IPS-18c (cell line): Measurements from ENCODE around the gene HMGXB3.

Source experiments
- H3K4me3 ChIP-seq: 2 replicates; pipeline ENCODE4 v1.7.0; 2013; ENCODE audit warnings: low read depth, mild to moderate bottlenecking, low read length, moderate library complexity; ENCODE audit not compliant: insufficient read depth
- H3K9me3 ChIP-seq: one replicate; pipeline ENCODE4 v1.6.1; 2013; ENCODE audit warnings: mild to moderate bottlenecking, low read length, moderate library complexity; ENCODE audit not compliant: control insufficient read depth, insufficient read depth

The HMGXB3 gene

GRCh38 chr5:150000256-150000989 lies at the start of gene HMGXB3, which contains the start of gene TIGD6:
HMGXB3 (plus strand) TSS chr5:150000739; CDS start chr5:150004853, 4,114 bp downstream.
TIGD6 (minus strand) TSS chr5:150000654; CDS start chr5:149996348, 4,306 bp downstream.
- no peaks in the 10 kb centered on the region for H3K9me3 ChIP-seq
- H3K4me3 ChIP-seq = peak within 1 kb of the TSS; percentile 83

GRCh38 chr5:149951138-149951749 lies 49.3 kb upstream of the HMGXB3 start:
- Histone ChIP-seq H3K4me3 (no peak overlapping the region), H3K9me3 (no peaks in the 10 kb centered on the region)

GRCh38 chr5:149953436-149954121 lies 47.0 kb upstream of the HMGXB3 start:
- Histone ChIP-seq H3K4me3 (no peak overlapping the region), H3K9me3 (no peaks in the 10 kb centered on the region)

GRCh38 chr5:149954798-149955197 lies 45.7 kb upstream of the HMGXB3 start:
- H3K4me3 ChIP-seq = no peak overlapping the region
- no peaks in the 10 kb centered on the region for H3K9me3 ChIP-seq

GRCh38 chr5:149956685-149957084 lies 43.9 kb upstream of the HMGXB3 start:
- H3K9me3 ChIP-seq = no peaks in the 10 kb centered on the region
- H3K4me3 ChIP-seq = no peak overlapping the region

- Histone ChIP-seq H3K4me3 (no peak overlapping the region), H3K9me3 (no peaks in the 10 kb centered on the region)
These were observed 42.7 kb upstream of the HMGXB3 start for GRCh38 chr5:149957855-149958254.

- Histone ChIP-seq H3K4me3 (peak overlapping the region; percentile 87), H3K9me3 (no peaks in the 10 kb centered on the region)
These were observed 40.9 kb upstream of the HMGXB3 start for GRCh38 chr5:149959406-149960236.

GRCh38 chr5:149960272-149961185 lies 40.0 kb upstream of the HMGXB3 start, which contains the start of gene SLC26A2:
SLC26A2 (plus strand) TSS chr5:149960758; CDS start chr5:149977653, 16,895 bp downstream.
- no peaks in the 10 kb centered on the region for H3K9me3 ChIP-seq
- peak within 1 kb of the TSS; percentile 87 for H3K4me3 ChIP-seq

- H3K9me3 ChIP-seq = no peaks in the 10 kb centered on the region
- peak overlapping the region; percentile 87 for H3K4me3 ChIP-seq
These were observed 39.3 kb upstream of the HMGXB3 start for GRCh38 chr5:149961186-149961685.

GRCh38 chr5:149961957-149962409 lies 38.6 kb upstream of the HMGXB3 start:
- Histone ChIP-seq H3K9me3 (no peaks in the 10 kb centered on the region), H3K4me3 (no peak overlapping the region)

- Histone ChIP-seq H3K4me3 (no peak overlapping the region), H3K9me3 (no peaks in the 10 kb centered on the region)
These were observed 37.8 kb upstream of the HMGXB3 start for GRCh38 chr5:149962601-149963300.

- no peaks in the 10 kb centered on the region for H3K9me3 ChIP-seq
- no peak overlapping the region for H3K4me3 ChIP-seq
These were observed 36.8 kb upstream of the HMGXB3 start for GRCh38 chr5:149963729-149964128.

GRCh38 chr5:149966946-149967345 lies 33.6 kb upstream of the HMGXB3 start:
- no peak overlapping the region for H3K4me3 ChIP-seq
- no peaks in the 10 kb centered on the region for H3K9me3 ChIP-seq

- no peak overlapping the region for H3K4me3 ChIP-seq
These were observed 31.2 kb upstream of the HMGXB3 start for GRCh38 chr5:149969181-149969930.

GRCh38 chr5:149975409-149975808 lies 25.1 kb upstream of the HMGXB3 start:
- no peaks in the 10 kb centered on the region for H3K9me3 ChIP-seq
- H3K4me3 ChIP-seq = no peak overlapping the region

More at GRCh38 chr5:149969181-149969930, 31.2 kb upstream of the HMGXB3 start:
- H3K9me3 ChIP-seq = no peaks in the 10 kb centered on the region
